ENCODE results near the gene ALPK1.

GRCh38 chr4:112332398-112332797 is 35.2 kb downstream of the ALPK1 start:
- TF ChIP-seq CTCF (IDR thresholded peaks at IDR 0.05 in 8 of 11, conservative IDR thresholded peaks at IDR 0.05 in 3 of 11) (no peak), POLR2AphosphoS5 (IDR thresholded peaks at IDR 0.05) (no peak), POLR2A (IDR thresholded peaks at IDR 0.05) (no peak)

Measured in spleen (tissue), 7 donors.